Panc1 (cell line): ENCODE data around the gene ATP6V0B.

Source experiments
- CTCF ChIP-seq: fragments of 450-650 bp; IDR thresholded peaks from 2 replicates; pipeline ENCODE4 v1.5.1; 2017; ENCODE audit warnings: mild to moderate bottlenecking
- REST ChIP-seq, 2 experiments: IDR thresholded peaks; 2 replicates each; pipeline ENCODE4 v1.6.1; 2011 to 2012; ENCODE audit warnings: low read depth in 2 of 2, control low read depth in 1 of 2, low read length in 1 of 2, mild to moderate bottlenecking in 1 of 2, moderate library complexity in 1 of 2; ENCODE audit not compliant: insufficient read depth in 1 of 2
- SIN3A ChIP-seq: IDR thresholded peaks from 2 replicates; pipeline ENCODE4 v1.6.1; 2012; ENCODE audit warnings: low read depth, mild to moderate bottlenecking, low read length, moderate library complexity, borderline replicate concordance; ENCODE audit not compliant: insufficient read depth
- TCF7L2 ChIP-seq: IDR thresholded peaks from 2 replicates; pipeline ENCODE4 v1.6.1; 2011; ENCODE audit warnings: mild to moderate bottlenecking, low read depth, low read length, inconsistent platforms

GRCh38 chr1:43984855-43985254 lies 10.1 kb downstream of the ATP6V0B start:
- TF ChIP-seq SIN3A, result no peak
- no peak for TF ChIP-seq TCF7L2
- TF ChIP-seq CTCF, result no peak
- TF ChIP-seq REST (IDR thresholded peaks at IDR 0.05; ENCODE audit: insufficient read depth in 1 of 2, low read depth in 2 of 2, low read length in 1 of 2), result no peak
